ENCODE measurements around the gene MRM2.

MRM2 gene

DNA sequence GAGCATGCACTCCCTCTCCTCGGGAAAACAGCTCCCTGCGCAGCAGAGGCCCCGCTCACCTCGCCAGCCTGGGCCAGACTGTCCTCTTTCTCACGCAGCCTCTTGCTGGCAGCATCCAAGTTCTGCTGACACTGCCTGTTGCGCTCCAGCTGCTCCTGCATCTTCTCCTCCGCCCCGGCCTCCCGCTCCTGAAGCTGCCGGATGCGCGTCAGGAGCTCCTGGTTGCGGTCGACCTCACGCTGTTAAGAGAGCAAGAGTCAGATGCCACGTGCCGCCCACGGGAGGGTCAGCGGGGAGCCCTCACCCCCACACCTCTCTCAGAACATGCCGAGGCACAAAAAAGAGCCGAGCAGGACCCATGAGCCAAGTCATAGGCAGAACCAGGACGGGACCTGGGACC lies 19.5 kb downstream of the MRM2 start:
- DNase-seq (ENCODE audit: low spot score), result no peak

DNA sequence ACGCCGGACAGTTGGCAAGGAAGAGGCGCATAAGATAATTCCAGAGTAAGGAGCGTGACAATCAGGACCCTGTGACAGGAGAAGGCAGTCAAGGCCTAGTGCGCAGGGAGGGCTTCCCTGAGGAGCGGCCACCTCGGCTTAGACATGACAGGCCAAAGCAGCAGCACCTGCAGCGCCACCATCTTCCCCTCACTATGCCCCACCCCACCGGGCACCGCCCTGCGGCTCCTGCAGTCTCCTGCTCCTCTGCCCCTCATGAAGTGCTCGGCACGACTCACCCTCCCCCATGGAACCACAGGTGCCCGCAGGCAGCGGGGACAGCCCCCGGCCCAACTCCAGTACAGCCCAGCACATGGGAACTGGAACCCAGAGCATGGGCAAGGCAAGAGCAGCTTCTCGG lies 21.1 kb downstream of the MRM2 start:
- no peak for DNase-seq (ENCODE audit: low spot score)

DNA sequence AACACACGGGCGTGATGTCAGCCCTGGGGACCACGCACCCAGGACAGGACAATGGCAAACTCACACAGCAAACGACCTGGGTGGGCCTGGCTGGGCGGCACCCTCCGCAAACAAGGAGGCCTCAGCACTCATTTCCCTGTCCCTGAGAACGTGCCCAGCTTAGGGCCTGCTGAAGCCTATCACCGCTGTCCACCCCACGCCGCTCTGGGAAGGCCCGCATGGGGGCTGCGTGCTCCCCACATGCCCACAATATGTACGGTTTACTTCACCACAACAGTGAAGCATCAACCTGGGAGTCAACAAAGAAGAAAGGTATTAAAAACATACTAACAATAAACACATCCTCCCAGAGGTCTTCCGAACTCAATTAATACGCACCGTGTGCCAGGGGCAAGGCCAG lies 21.5 kb downstream of the MRM2 start:
- DNase-seq (ENCODE audit: low spot score), result no peak

DNA sequence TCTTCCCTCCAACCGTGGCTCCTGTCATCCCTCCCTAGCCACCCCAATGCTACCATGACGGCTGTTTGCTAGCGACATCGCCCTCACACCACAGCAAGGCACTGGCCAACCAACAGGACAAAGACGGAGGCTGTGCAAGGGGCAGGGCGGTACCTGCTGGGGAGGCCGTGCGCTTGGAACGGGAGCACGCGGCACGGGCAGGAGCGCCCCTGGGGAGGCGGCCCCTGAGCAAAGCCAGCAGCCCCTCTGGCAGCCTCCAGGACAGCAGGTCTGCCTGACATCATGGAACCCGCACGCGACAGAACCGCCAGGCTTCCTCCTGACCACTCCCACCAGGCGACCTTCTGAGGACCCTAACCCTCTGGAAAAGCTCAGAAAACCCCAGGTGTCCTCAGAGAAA lies 22.0 kb downstream of the MRM2 start:
- no peak for DNase-seq (ENCODE audit: low spot score)

DNA sequence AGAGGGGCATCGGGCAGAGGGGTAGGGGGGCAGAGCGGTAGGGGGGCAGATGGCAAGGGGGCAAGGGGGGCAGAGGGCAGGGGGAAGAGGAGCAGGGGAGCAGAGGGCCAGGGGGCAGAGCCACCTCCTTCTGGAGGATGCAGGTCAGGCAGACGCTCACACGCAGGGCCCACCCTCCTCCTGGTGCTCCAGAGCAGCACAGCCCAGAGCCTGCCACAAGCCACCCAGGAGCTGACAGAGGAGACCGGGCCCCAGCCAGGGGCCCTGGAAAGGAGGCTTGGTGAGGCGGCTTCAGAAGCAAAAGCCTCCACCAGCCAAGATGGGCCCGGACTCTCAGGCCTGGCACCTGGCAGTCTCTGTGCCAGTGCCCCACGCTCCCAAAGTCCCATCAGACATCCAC lies 22.4 kb downstream of the MRM2 start:
- no peak for DNase-seq (ENCODE audit: low spot score)

DNA sequence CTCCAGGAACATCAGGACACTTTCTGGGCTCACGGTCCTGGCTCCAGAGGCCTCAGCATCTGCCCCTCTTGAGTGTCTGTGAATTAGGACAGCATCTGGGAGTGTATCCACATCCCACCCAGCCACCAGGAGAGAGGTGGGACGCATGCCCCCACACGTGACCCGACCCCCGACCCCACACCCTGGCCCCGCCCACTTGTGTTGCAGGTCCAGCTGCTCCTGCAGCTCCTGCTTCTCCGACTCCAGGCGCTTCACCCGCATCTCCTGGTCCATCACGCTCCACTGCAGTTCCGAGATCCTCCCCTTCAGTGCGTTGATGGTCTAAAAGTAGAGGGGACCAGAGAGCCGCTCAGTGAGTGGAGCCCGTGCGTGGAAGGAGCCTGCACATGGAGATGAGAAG lies 22.9 kb downstream of the MRM2 start:
- DNase-seq (ENCODE audit: low spot score), result no peak

DNA sequence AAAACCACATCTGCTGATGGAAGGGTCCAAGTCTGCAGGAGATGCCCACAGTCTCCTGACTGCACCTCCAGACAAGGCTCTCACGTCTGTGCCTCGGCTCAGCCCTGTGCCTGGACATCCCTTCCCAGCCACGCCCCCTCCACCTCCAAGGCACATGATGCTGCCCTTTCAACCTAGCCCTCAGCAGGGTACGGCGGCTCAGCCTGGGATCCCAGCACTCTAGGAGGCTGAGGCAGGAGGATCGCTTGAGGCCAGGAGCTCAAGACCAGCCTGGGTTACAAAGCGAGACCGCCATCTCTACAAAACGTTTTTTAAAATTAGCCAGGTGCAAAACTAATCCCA lies 23.6 kb downstream of the MRM2 start:
- DNase-seq (ENCODE audit: low spot score), result no peak

DNA sequence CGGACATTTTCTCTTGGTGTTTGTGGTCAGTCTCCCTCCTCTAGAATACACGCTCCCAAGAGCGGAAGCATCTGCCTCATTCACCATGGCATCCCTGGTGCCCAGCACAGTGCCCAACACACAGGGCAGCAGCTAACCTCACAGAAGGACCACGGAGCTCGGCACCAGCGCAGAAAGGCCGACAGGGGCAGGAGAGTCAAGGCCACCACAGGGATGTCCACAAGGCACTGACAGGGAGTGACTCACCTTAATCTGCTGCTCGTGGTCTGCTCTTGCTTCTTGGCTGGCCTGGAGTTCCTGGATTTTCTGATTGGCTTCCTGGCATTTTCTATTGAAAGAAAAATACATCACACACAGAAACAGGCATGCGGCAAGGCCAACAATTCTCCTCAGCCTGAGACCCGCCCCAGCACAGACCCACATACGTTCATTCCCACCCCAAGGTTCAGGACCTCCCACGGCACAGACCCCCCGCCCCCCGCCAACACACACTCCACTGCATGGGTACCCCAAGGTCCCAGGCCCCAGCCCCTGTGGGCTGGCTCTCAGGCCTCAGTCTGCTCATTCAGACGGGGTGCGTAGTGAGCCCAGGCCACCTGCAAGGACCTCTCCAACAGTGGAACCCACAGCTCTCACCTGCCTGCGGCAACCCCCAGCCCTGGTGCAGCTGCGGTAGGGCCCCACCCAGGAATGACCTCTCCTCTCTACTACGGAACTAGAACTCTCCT lies 24.1 kb downstream of the MRM2 start:
- no peak for DNase-seq (ENCODE audit: low spot score)

DNA sequence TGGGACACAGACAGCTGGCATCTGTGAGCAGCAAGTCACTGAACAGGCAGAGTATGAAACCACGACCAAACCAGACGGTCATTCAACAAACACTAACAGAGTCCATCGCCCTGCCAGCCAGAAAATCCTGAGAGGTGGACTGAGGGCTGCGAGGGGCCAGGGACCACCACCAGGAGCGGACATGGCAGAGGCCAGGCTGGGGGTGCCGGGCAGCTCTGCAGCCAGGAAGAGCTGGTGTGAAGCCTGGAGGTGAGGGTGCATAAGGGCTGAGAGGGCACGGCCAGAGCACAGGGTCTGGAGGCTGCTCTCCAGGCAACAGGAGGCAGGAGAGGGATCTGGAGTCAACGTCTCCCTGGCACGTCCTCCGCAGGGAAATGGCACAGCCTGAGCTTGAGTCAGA lies 24.8 kb downstream of the MRM2 start:
- DNase-seq (ENCODE audit: low spot score), result no peak

DNA sequence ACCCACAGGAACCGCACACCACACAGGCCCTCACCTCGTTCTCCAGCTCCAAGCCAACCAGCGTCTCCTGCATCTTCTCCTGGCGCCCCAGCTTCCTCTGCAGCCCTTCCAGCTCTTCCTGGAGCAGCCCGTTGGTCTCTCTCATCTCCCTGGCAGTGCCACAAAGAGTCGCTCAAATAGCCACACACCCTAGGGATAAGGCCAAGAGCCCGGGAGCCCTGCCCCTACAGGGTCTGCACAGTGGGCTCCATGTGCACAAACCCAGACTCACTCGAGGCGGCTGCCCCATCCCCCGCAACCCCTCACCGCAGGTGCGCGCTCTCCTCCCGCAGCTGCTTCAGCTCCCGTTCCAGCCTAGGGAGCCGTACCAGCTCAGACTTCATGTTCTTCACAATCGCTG lies 26.2 kb downstream of the MRM2 start:
- no peak for DNase-seq (ENCODE audit: low spot score)

DNA sequence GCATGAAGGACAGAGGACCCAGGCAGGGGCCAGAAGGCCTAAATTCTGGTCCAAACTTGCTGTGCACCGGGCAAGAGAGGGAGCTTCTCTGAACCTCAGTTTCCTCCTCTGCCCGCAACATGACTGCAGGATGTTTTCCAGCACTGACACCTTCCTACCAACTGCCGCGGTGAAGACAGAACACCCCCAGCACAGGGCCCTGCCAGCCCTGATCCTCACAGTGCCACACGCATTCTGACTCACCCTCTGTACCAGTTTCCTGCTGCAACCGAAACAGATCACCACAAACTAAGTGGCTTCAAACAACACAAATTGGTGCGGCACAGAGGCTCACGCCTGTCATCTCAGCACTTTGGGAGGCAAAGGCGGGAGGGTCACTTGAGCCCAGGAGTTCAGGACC lies 27.4 kb downstream of the MRM2 start:
- no peak for DNase-seq (ENCODE audit: low spot score)

DNA sequence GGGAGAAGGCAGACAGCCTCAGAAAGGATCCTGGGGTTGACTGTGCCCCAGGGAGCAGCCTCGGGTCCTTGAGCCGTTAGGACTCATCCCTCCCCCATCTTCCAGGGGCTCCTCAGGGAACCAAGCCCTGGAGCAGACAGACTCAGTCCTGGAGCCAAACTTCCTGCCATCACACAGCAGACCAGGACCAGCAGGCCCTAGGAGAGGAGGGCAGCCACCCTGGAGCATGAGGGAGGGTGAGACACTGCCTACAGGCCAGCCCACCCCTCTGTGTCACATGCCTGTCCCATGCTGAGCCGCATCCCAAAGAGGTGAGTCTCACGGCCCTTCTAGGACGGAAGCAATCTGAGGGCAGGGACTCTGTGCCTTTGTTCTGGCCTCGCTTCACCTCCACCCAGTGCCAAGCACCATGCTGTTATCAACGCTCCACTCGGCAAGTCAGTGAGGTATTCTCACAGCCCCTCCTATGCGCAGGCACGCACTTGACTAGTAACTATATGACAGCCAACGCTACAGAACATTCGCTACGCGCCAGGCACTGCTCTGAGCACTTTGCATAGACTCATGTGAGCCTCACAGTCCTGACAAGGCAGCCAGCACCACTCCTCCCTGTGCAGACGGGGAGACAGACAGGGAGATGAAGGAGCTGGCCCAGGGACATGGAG lies 28.3 kb downstream of the MRM2 start:
- DNase-seq (ENCODE audit: low spot score), result no peak

DNA sequence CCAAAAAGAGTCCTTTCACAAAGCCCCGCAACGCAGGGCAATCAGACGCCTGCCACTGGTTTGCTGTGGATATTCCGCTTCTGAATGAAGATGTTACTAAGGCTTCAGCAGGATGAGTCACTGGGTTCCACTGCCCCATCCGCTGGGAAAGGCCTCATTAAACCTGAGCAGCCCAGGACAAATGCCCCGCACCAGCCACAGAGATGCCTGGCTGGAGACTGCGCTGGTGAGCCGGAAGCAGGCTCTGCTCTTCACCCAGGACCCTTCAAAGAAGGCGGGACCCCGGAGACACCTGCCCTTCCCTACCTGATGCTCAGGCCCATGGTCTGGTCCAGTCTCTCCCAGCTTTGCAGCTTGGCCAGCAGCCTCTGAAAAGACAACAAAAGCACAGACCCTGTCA lies 29.1 kb downstream of the MRM2 start:
- no peak for DNase-seq (ENCODE audit: low spot score)

DNA sequence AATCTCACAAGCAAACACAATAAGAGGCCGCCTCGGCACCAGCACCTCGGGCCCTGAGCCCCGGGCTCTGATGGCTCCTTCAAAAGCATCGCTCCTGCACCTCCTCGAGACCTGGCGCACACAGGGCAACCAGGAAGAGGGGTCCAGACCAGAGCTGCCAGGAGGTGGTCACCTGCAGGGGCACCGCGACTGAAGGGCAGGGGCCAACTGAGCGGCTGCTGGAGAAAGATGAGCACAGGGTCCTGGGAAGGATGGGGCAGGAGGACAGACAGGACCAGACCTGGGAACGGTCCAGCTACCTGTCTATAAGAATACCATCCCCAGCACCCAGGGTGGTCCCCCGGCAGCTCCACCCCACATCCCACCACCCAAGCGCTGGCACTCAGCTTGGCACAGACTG lies 30.1 kb downstream of the MRM2 start:
- DNase-seq (ENCODE audit: low spot score), result no peak

DNA sequence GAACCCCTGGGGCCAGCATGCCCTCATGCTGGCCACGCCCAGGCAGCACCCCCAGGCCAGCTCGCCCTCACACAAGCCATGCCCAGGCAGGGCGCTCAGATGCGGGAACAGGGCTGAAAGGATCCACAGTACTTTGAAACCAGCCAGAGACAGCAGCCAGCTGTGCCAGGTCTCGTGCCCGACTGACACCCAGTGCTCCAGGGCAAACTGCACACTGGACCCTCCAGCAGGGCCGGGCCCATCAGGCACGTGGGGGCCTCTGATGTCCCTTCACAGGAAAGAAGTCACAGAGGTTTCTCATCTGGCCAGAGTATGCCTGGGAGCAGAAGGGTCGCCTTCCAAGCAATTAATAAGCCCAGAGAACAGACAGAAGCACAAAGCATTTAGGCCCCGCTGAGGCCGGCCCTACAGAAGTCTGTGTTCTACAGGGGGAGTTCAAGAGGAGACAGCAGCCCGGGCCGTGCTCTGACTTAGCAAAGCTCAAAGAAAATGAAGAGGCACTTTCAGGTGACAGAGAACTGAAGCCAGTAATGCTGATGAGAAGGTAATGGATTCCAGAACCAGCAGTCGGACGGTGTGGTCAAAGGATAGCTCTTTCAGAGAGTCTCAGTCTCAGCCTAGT lies 30.6 kb downstream of the MRM2 start:
- no peak for DNase-seq (ENCODE audit: low spot score)

DNA sequence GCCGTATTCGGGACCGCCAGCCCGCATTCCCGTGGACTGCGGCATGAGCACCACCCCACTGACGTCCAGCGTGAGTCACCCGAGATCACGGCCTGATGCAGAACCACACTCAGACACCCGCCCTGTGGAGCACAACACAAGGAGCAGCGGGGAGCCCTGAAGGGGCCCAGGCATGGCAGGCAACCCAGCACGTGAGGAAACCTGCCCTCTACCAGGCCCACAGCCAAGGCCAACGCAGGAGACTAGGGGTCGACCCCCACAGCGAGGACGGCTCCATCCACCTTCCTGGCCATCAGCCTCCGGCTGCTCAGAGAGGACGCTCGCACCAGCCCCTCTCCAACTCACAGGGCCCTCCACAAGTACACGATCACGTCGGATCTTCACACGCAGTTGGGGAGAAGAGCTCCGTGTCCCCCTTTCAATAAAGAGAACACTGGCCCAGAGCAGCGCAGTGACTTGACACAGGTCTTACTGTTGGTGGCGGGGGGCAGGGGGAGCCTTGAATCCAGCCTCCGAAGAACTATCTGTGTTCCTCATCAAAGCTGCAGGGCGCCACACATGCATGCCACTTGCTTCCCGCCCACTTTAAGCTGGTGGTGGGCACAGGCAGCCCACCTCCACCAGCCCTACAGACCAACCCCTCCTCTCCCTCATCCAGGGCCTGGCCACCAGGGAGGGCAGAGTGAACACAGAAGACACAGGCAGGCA lies 31.3 kb downstream of the MRM2 start:
- no peak for DNase-seq (ENCODE audit: low spot score)

DNA sequence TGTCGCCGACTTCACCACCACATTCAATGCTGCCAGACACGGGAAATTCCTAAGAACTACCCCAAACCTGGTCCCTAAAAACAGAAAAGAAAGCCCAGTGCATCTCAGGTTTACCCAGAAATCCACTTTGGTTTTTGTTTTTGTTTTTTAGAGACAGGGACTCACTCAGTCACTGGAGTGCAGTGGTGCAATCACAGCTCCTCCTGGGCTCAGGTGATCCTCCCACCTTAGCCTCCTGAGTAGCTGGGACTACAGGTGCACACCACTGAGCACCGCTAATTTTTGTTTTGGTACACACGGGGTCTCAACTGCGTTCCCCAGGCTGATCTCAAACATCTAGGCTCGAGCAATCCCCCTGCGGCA lies 32.1 kb downstream of the MRM2 start:
- no peak for DNase-seq (ENCODE audit: low spot score)

DNA sequence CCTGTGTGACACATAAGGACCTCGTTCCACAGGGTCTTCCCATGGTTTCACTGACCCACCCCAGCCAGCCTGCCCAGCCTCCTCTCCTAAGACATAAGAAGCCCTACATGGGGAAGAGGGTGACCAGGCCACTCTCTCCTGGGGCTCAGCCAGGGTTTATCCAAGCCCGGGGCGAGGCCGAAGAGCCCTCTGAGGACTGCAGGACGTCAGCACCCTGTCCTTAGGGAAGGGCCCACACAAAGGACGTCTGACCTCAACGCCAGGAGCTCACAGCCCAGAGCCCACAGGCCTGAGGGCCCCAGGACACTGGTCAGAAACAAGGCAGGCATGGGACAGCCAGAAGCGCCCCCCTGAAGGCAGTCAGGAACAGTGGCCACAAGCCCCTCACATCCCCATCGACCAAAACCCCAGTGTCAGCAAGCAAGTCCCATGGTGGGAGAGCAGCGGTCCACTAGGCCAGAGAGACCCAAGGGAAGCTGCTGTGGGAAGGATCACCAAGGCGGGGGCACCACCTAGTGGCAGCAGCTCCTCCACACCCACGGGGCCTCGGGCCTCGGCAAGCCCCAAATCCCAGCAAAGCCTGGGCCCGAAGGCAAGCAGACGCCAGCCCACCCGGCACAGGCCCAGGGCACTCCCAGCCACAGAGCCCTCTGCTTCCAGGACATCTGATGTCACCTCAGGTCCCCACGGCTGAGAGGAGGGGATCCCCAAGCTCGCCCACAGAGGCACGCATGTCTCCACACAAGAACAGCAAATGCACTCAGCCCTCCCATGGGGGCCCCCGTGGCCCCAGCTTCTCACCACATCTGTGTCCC lies 32.7 kb downstream of the MRM2 start:
- peak; percentile 64 for DNase-seq (ENCODE audit: low spot score)

DNA sequence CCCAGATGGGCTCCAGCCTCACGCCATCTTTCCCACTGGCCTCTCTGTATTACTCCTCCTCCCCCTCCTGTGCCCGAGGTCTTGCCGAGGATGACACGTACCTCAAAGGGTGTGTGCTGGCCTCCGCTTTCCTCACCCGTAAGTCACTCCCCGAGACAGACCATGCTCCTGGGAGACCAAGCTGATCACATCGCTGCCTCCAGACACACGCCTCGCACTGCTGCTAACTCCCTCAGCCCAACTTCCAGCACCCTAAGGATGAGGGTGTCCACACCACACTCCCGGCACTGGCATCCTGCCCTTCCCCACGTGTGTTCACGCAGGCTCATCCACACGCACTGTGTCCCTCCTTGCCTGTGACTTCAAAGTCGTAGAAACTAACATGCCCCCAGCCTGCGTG lies 33.3 kb downstream of the MRM2 start:
- no peak for DNase-seq (ENCODE audit: low spot score)

DNA sequence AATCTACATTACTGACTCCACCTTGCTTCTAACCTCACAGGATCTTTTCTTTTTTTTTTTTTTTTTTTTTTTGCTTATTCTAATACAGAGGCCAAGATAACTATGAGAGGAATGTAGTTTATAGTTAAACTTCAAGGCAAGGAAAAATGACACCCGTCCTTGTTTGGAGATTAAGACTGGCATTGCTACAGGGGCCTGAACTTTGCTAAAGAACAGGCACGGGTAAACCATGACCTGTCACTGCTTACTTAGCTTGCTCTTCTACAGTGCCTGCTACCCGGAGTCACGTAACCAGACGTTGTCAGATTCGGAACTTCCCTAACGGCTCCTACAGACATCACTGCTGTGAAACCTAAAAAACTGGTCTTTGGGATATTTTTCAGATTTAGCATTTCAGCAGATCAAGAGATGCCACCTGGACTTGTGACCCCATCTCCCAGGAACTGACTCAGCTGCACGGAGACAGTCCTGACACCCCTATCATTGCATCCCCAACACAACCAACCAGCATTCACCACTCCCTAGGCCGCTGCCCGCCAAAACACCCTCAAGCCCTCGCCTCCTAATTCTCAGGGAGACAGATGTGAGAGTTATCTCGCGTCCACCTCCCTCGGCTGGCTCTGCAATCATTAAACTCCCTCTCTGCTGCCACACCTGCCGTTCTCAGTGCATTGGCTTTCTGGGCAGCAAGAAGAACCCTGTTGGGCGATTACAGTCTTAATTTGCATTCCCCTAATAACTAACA lies 36.8 kb downstream of the MRM2 start:
- DNase-seq (ENCODE audit: low spot score), result no peak

DNA sequence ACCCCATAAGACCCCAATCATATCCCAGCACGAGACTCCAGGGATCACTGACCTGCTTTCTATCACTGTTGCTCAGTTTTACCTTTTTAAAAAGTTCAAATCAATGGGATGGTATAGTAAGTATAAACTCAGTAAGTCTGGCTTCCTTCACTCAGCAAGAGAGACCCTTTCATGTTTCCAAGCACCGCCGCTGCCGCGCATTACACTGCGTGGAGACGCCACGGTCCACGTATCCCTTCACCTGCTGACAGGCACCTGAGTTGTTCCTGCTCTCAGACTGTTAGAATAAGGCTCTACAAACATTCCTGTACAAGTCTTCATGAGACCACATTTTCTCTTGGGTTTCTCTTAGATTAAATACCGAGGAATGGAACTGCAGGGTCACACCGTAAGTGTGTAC lies 37.6 kb downstream of the MRM2 start:
- DNase-seq (ENCODE audit: low spot score), result no peak

Measured in putamen (tissue), 1 donor.